Measurements from ENCODE around the gene PMVK.

The PMVK gene

DNA sequence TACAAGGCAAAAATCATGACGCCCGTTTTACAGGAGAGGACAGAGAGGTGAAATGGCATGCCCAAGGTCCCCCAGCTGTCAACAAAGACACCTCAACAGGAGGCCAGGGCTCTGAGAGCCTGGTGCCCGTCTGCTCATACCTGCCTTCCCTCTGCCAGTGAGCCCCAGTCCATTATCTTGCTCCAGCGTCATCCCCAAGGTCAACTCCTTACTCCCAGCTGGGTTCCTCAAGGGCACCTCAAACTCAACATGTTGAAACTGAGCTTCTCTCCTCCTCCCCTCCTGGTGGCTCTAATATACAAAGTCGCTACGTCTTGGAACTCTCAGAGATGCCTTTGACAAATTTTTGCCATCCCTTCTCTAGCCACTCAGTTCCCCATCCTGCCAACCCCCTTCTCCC is 16.1 kb upstream of the PMVK start:
- DNase-seq (ENCODE audit: low read depth, low spot score) = no peak
- no peak overlapping the region for H3K27ac ChIP-seq

DNA sequence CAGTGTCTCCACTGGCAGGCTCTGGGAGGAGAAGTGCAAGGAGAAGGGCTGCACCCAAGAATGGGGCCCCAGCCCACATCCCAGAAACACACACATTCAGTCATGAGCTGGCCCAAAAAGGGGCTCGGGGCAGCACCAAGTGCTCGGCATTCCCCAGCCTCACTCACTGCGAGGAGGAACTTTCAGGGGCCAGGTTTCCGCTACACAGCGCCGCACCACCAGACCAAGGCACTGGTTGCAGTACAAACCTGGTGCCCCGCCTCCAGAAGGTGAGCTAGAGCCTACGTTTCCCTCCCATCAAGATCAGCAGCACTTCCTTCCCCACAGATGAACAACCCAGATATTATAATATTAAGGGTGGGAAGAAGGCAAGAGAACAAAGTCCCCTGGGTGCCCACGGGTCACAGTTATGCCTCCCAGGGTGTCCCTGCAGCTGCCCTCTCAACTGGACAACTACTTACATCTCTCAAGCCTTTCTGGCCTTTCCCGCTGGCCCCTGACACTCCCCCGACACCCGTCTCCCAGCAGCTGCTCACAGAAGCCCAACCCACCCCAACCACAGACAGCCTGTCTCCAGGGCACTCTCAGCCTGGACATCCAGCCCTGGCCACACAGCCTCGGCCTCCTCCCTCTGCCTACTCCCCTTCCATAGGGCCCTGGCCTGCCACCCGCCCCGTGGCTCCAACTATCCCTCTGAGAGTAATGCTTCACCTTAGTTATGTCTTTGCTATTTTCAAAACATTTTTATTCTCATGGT is 15.6 kb upstream of the PMVK start:
- DNase-seq (ENCODE audit: low read depth, low spot score) = no peak
- H3K27ac ChIP-seq = no peak overlapping the region

- H3K27ac ChIP-seq = no peak overlapping the region
- DNase-seq (ENCODE audit: low read depth, low spot score) = no peak
These were observed 11.6 kb upstream of the PMVK start for GRCh38 chr1:154948079-154948478.

DNA sequence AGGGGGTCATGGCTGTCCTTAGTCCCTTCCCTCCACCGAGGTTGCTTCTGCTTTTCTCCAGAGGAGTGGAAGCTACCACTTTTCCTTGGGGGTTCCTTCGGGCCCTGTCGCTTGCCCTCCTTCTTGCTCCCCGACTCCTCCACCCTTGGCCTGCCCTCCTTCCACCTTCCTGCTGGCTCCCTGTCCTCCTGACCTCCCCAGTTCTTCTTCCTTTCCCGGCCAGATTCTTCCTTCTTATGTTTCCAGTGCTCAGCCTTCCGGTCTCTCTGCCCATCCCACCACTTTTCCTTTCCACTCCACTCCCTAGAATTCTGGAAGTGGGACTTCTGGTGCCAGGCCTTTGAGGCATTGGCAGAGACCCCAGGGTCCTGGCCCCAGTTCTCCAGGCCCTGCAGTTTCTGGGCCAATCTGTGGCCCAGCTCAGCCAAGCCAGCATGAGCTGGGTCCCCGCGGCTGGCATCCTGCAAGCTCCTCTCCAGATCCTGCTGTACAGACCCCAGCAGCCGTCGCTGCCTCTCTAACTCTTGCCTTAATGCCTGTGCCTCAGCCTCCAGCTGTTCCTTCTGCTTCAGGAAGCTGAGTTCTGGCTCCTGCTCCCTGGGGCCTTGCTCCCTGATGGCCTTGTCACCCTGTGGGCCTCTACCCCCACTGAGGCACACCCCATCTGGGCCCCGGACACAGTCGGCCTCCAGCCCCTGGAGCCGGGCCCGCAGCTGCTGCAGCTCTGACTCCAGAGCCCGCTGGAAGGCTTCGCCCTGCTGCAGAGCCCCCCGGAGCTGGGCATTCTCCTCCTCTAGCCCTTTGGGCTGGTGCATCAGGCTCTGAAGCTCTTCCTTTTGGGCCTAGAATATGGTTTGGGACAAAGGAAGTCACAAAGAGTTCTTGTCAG is 9.7 kb upstream of the PMVK start:
- no peak for DNase-seq (ENCODE audit: low read depth, low spot score)
- no peak overlapping the region for H3K27ac ChIP-seq

- H3K27ac ChIP-seq = no peak overlapping the region
- no peak for DNase-seq (ENCODE audit: low read depth, low spot score)
These were observed 8.8 kb upstream of the PMVK start for GRCh38 chr1:154945160-154945961.

DNA sequence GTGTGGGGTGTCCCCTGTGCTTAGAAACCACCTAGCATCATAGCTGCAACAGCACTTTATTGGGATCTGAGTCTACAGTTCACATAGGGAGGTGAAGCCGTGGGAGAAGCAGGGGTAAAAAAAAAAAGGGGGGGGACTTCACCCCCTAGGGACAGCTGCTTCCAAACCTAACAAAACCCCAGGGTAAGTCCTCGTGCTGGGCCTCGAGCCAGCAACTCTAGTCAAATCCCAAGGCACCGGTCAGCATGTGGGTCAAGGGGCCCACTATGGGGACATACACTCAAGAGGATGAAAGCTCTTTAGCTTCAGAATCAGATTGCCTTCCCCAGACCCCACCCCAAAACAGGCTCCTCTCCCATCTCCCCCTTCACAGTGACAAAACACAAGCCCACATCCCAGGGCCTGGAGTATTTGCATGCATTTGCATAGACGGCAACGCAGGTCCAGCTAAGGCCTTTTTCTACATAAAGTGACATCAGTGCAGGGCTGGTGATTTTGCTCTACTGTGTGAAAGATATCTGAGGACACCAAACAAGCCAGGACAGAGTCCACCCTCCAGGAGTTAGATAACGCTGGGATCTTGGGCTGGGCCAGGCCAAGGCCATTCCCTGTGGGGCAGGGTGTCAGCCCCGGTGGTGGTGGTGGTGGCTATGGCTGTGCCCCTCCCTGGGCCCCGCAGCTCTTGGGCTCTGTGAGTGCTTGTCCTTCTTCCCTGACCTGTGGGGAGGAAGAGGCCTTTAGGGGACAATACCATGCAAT is 8.1 kb upstream of the PMVK start:
- H3K27ac ChIP-seq = no peak overlapping the region
- no peak for DNase-seq (ENCODE audit: low read depth, low spot score)

DNA sequence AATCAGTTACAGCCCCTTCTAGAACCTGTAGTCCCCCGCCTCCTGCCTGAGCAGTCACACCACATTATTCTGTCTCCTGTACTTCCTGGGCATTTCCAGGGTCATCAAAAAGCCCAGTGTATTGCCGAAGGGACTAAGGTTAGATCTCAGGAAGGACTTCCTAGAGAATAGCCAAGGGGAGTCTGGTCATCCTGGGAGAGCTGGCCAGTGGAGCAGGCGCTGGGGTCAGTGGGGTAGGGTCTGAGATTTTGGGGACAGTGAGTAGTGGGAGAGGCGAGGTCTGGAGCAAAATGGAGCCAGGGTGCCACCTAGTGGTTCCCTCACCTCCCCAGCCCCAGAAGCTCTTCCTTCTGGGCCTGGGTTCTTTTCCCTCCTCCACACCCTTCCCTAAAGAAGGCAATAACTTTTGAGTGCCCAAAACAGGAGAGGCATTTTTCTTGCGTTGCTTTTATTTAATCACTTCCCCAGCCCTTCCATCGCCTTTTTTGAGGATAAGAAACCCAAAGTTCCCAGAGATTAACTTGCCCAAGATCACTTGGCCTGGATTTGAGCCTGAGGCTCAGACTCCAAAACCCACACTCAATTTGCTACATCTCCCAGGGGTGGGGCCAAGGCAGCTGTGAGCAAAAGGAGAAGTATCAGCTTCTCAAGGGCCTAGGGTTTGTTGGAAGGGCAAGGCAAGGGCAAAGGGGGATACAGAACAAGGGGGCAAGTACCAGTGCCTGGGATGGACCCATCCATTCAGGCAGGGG is 7.3 kb upstream of the PMVK start:
- H3K27ac ChIP-seq = no peak overlapping the region
- no peak for DNase-seq (ENCODE audit: low read depth, low spot score)

DNA sequence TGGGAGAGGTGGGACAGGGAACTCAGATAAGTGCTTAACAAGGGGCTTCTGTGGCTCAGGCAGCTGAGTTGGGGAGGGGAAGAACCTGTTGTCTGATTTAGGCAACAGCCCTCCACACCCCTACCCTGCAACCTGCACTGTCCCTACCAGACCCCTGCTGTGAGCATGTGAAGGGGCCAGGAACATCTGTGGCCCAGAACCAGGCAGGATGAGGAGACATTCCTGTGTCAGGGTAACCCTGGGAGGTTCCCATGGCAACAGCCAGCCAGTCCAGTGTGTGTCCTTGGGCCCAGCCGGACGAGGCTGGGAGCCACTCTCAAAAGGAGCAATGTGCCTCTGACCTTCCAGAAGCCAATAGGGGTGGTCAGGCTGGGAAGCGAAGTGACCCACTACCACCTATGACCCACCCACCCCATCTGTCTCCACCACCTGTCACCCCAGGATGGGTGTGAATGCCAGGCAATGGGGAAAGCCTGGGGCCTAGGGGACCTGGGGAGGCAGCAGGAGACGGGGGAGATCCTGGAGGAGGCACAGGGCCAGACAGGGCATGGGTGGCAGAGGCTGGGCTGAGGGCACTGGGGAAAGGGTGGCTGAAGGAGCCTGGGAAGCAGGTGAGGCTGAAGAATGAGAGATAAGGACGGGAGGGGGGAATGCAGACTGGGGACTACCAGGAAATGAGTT is 5.0 kb upstream of the PMVK start:
- DNase-seq (ENCODE audit: low read depth, low spot score) = no peak
- H3K27ac ChIP-seq = no peak overlapping the region

GRCh38 chr1:154940651-154941194 is 4.2 kb upstream of the PMVK start:
- no peak overlapping the region for H3K27ac ChIP-seq
- no peak for DNase-seq (ENCODE audit: low read depth, low spot score)

DNA sequence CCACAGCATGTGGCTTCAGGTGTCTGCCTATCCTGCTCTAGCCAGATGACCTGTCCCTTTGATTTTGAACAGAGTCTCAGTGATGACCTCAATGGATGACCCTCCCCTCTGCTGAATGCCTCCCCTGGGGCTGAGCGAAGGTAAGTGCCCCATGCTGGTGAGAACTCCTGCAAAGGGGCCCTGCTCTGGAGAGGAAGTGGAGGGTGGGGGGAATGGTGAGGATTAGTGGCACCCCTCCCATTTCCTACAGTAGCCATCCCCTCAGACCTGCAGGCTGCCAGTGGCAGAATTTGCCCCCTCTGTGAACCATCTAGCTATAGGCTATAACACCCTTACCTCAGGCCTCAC is 3.7 kb upstream of the PMVK start:
- DNase-seq (ENCODE audit: low read depth, low spot score) = no peak
- no peak overlapping the region for H3K27ac ChIP-seq

GRCh38 chr1:154938604-154939399 is 2.3 kb upstream of the PMVK start:
- no peak for DNase-seq (ENCODE audit: low read depth, low spot score)
- peak overlapping the region; percentile 97 for H3K27ac ChIP-seq

- DNase-seq (ENCODE audit: low read depth, low spot score) = no peak
- H3K27ac ChIP-seq = peak overlapping the region; percentile 97
These were observed 1.5 kb upstream of the PMVK start for GRCh38 chr1:154937988-154938386.

DNA sequence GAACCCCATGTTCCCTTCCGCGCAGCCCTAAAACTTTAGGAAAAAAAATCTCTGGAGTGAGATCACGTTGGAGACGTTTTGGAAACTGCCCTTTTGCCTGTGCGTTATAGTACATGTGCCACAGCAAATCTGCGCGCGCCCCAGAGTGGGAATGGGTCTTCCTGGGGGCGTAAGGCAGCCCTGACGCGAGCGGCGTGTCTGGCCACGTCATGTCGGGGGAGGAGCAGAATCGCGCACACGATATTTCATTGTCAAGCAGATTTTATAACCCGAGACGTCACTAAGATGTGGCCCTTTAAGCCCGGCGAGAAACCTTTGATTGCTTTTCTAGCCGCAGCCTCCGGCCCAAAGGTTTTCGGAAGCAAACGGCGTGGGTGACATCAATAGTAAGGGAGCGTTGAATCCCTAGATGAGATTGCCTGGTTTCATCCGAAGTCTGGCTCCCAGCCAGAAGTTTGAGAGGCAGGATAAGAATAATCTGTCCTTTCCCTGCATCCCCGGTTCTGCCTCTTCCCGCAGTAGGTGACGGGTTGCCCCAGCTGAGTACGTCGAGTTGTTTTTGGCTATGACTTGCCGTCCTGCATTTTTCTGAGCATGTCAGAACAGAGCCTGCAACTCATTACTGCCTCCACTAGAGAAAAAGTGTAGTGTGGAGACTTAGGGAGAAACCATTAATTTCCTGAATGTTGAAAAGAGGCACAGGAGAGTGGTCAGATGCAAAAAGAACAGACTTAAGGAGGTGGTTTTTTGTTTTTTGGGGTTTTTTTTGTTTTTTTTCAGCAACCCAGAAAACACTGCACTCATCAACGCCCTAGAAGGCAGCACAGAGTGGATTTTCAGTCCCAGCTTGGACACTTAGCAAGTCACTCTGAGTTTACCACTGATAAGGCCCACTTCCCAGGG is 817 bp upstream of the PMVK start:
- H3K27ac ChIP-seq = peak overlapping the region; percentile 97
- DNase-seq (ENCODE audit: low read depth, low spot score) = peak; percentile 87

DNA sequence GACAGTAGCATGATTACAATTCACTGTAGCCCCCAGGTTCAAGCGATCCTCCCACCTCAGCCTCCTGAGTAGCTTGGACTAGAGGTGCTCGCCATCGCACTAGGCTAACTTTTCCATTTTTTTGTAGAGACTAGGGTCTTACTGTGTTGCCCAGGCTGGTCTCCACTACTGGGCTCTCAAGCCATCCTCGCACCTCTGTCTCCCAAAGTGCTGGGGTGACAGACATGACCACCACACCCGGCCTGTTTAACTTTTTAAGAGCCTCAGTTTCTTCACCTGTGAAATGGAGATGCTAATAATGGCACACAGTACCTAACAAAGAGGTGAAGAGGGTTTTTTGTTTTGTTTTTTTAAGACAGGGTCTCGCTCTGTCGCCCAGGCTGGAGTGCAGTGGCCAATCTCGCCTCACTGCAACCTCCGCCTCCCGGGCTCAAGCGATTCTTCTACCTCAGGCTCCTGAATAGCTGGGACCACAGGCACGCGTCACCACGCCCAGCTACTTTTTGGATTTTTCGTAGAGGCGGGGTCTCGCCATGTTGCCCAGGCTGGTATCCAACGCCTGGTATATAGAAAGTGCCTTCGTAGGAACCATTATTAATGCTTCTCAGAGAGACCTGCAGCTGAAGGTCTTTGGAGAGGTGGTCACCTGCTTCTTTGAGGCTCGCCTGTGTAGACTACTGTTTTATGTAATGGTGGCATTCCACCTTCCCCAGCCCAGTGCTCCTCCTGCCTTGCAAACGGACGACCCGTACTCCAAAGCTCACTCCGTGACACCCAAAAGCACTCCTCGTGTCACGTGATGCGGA is 567 bp downstream of the PMVK start:
- peak overlapping the region; percentile 97 for H3K27ac ChIP-seq
- no peak for DNase-seq (ENCODE audit: low read depth, low spot score)

DNA sequence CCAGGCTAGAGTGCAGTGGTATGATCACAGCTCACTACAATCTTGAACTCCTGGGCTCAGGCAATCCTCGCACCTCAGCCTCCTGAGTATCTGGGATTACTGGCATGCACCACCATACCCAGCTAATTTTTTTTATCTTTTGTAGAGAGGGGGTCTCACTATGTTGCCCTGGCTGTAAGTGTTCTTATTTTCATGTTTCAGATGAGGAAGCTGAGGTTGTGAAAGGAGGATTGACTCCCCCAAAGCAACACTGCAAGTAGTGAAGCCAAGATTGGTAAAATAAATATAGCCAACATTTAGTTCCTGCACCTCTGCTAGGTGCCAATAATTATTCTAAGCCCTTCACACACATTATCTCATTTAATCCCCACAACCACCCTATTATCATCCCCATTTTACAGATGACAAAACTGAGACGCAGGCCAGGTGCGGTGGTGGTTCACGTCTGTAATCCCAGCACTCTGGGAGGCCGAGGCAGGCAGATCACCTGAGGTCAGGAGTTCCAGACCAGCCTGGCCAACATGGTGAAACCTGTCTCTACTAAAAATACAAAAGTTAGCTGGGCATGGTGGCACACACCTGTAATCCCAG is 2.1 kb downstream of the PMVK start:
- no peak for DNase-seq (ENCODE audit: low read depth, low spot score)
- H3K27ac ChIP-seq = no peak overlapping the region
